AG09319 (cell line): ENCODE results near the gene OR10J4.

Source experiments
- DNase-seq: peaks from one replicate; pipeline ENCODE4 v3.0.0-alpha.2; 2010; ENCODE audit warnings: low read depth; ENCODE audit errors: extremely low read depth
- CTCF ChIP-seq: IDR thresholded peaks from 2 replicates; pipeline ENCODE4 v1.5.1; 2011; ENCODE audit warnings: low read depth, mild to moderate bottlenecking, inconsistent platforms, low read length, moderate library complexity

OR10J4 gene

GRCh38 chr1:159436469-159436868, 4.5 kb downstream of the OR10J4 start:
- no peak for DNase-seq
- no peak for TF ChIP-seq CTCF

- no peak for DNase-seq
- no peak for TF ChIP-seq CTCF
Observed at GRCh38 chr1:159439422-159439821, 7.4 kb downstream of the OR10J4 start, which contains the start of gene OR10J1. OR10J1 (plus strand) TSS chr1:159439722; CDS start chr1:159439792, 70 bp downstream.

- DNase-seq: no peak
- no peak for TF ChIP-seq CTCF
Observed at GRCh38 chr1:159441360-159441759, 9.4 kb downstream of the OR10J4 start.

- no peak for TF ChIP-seq CTCF
- DNase-seq: no peak
Observed at GRCh38 chr1:159442428-159442827, 10.4 kb downstream of the OR10J4 start.

GRCh38 chr1:159443066-159443750, 11.2 kb downstream of the OR10J4 start:
- no peak for DNase-seq
- TF ChIP-seq CTCF: no peak

- DNase-seq: no peak
Observed at GRCh38 chr1:159444511-159444910, 12.5 kb downstream of the OR10J4 start.

More at GRCh38 chr1:159444511-159444910, 12.5 kb downstream of the OR10J4 start:
- TF ChIP-seq CTCF: no peak
